Activated T-helper 1 cell treated with Interleukin-2 at 50 U/mL for 16 hours (primary cell): ENCODE data around the gene HHIP.

Source experiments
- DNase-seq: peaks from one replicate; pipeline ENCODE4 v3.0.0-alpha.2; 2020; ENCODE audit warnings: low read depth

HHIP gene

DNA sequence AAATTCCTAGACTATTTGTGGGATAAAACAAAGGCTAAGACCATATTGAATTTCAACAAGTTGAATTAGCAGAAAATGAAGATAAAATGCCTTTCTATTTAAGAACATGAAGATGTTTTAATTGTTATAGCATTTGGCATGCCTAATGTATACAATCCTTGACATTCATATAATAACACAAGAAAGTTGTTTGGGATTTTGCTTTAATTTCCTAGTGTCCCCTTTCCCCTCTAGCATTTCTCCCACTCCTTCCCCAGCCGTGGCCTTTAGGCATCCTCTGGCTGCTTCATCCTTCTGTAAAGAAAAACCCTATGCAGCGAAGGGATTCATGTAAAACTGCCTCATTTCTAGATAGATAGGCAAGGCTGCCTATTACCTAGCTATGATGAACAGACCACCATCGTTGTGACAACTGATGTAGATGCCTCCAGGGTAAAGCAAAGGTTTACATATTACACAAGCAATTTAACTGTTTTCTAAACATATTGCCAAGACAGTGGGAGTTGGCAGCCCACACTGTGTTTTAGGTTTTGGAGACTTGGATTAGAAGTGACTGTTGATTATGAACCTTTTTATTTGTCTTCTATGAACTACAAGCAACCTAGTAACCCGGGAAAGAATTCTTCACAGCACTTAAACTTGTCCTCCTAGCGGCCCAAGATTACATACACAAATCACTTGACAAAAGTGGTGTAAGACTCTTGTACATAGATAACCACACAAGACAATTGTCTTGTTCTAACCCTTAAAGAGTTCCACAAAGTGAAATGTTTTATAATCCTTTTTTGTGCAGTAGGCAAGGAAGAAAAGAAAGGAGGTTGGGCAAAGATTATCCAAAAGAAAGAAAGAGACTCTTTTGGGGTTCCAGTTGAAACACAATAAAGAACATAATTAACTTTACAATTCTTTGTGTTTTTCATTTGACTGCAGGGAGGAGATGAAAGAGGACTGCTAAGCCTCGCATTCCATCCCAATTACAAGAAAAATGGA lies 59.9 kb downstream of the HHIP start:
- no peak for DNase-seq

DNA sequence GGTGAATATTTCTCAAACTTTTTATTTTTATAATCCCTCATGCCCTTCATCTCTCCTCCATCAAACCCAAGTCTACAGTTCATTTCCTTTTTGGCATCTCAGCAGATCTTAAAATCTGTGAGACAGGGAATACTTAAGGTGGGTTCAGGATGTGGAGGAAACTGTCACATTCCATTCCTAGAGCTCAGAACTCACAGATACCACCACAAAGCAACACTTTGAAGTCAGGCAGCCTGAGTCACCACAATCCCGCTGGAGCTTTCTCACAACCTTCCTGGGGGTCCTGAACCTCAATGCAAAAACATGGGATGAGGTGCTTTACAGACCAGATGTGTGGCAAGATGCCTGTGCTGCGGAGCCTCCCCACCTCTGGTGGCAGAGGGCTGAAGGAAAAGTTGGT lies 63.2 kb downstream of the HHIP start:
- no peak for DNase-seq

DNA sequence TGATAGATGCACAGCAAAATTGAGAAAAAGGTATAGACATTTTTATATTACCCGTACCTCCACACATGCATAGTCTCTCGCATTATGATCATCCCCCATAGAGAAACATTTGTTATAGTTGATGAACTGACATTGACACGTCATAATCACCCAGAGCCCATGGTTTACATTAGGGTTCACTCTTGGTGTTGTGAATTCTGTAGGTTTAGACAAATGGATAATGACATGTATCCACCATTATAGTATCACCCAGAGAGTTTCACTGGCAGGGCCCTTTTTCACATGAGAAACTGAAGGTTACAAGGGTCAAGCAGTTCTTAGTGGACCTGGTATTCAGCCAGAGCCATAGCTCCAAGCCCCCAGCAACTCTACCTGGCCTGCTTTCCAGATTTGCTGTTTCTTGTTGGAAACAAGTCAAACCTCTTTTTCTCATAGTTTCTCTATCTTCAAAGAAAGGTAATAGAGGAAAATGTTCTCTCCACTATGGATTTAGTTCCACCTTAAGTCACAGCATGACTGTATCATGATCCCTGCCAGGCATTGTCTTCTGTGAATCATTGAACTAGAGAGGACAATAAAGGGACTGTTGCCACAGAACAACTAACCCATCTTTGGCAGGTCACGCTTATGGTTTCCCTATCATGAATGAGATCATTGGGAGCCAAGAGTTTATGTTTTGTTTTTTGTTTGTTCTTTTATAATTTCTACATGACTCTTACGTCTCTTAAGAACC lies 64.0 kb downstream of the HHIP start:
- DNase-seq, result no peak

DNA sequence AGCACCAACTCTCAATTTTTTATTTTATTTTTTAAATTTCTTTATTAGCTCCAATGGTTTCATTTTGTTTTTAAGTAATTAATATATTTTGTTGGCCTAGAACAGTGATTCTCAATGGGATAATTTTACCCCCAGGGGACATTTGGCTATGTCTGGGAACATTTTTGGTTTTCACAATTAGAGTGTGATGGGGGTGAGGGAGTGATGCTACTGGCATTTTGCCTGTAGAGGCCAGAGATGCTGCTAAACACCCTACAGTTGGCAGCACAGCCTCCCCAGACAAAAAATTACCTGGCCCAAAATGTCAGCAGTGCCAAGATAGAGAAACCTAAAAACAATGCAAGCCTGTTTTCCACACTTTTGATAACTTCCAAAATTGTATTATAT lies 64.6 kb downstream of the HHIP start:
- DNase-seq, result no peak

DNA sequence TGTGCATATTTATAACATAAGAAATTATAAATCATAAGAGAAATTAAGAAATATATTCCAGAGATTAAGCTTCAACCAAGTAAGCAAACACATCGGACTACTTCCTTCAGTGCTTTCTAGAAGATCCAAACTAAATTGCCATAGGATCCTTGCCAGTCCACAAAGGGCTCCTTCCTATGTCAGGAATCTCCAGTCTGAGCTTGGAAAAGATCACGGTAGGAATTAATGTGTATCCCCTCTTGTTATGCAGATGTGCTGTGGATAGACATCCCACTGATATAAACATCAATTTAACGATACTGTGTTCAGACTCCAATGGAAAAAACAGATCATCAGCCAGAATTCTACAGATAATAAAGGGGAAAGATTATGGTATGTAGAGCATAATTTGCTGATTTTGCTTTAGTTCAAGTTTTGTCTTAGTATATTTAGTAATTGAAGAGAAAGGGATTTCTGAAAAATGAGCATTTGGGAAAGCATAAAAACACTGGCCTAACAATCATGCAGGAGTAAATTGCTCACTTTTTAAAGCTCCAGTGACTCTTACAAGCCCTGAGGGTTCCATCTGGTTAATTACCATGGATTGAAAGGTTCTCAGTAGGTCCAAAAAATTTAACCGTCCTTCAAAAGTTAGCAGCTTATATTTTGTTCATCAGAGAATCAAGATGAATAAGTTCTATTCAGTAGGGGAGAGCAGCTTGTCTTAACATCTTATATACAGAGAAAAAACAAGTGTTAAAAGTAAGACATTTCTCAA lies 65.9 kb downstream of the HHIP start:
- no peak for DNase-seq

DNA sequence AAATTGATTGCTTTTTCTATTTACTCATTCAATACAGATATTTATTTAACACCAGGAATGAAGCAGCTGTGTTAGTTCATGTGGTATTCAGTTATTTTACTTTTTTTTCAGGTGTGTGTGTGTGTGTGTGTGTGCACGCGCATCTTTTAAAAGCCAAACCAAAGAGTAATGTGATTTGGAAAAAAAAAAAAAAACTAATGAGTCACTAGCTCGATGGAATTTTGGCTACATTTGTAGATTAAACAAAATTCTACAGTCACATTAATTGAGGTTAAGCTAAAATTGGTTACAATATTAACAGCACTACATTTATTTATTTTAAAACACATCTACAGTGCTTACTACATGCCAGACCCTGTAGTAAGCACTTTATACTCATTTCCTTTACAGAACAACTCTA lies 66.8 kb downstream of the HHIP start:
- DNase-seq, result no peak

DNA sequence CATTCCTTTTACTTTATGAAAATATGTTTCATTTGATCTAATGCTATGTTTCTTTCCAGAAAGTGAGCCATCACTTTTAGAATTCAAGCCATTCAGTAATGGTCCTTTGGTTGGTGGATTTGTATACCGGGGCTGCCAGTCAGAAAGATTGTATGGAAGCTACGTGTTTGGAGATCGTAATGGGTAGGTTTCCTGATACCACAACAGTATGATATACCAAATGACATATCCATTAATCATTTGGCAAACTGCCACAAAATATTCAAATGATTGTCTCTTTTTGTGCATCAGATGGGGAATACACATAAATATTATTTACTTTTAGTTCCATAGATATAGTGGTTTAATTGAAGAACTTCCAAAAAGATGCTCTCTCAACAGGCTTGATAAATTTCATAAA lies 68.2 kb downstream of the HHIP start:
- no peak for DNase-seq

DNA sequence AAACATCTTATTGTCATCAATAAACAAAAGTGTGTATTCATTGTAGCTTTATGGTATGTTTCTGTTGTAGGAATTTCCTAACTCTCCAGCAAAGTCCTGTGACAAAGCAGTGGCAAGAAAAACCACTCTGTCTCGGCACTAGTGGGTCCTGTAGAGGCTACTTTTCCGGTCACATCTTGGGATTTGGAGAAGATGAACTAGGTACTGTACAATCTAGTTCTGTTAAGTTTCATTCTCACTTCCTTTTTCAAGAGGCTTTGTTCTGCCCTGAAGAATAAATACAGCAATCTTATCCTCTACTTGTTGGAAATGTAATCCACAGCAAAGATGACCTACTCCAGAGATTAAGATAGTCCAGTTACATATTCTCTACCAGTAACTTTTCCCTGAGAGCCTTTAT lies 69.3 kb downstream of the HHIP start:
- DNase-seq, result no peak

DNA sequence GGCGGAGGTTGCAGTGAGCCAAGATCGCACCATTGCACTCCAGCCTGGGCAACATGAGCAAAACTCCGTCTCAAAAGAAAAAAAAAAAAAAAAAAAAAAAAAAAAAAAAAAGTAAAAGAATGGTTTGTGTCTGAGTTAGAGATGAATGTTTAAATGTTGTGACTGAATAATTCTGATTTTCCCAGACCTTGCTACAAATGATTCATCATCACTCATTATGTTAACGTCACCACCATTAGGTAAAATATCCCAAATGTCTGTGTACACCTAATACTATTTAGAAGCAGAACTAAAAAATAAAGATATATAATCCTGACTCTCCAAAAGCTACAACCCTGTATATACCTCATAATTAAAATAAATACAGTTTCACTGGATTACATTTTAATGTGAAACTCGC lies 70.8 kb downstream of the HHIP start:
- no peak for DNase-seq

DNA sequence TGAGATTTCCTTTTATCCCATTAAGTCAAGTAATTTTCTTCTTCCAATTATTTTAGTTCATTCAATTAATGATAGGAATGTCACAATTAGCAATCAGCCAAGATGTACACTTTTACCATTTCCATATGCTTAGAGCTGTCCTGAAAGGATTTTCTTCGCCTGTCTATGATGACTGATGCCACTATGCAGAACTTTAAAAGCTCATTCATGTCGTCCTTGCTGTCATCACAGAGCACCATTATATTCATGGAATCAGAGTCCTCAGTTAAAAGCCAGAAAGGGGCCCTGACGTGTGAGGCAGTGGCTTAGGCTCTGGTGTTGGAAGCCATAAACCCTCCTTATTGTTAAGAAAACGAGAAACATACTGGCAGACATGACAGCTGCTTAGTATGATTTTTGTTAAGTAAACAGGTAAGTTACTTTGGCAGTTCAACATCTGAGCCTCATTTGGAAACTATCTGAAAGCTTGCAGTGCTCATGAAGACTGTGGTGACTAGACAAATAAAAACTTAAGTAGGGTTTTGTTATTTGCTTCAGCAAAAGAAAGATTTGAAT lies 73.1 kb downstream of the HHIP start:
- no peak for DNase-seq

DNA sequence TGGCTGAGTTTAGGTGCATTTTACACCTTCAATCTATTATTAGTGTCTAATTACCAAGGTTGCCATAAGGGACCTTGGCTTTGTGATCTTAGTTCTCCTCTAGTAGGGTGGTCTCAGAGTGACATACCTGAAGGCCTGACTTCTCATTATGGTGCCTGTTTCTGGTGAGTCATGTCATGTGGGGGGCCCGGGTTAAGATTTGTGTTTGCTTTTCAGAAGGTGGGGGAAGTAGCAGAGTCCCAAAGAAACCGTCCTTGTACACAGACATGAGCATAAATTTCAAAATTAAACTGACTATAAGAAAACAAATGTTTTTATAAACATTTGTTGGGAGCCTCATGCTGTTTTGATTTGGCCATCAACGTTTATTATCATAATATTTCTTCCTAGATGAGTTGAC lies 74.5 kb downstream of the HHIP start:
- no peak for DNase-seq

DNA sequence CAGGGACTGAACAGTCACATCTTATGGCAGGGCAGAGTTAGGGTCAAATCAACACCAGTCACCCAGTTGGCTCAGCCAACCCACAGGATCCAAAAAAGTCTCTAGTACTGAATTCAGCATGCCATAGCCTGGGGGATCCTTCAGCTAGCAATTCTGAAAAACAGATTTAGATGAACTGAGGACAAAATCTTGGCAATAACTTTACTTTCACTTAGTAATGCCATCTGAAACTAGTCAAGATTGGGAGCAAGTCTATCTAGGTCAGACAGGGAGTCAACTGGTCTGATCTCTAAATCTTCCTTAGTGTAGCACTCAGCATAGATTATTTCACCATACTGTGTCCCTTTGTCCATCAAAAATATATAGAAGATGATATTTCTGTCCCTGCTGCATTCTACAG lies 76.0 kb downstream of the HHIP start:
- no peak for DNase-seq

DNA sequence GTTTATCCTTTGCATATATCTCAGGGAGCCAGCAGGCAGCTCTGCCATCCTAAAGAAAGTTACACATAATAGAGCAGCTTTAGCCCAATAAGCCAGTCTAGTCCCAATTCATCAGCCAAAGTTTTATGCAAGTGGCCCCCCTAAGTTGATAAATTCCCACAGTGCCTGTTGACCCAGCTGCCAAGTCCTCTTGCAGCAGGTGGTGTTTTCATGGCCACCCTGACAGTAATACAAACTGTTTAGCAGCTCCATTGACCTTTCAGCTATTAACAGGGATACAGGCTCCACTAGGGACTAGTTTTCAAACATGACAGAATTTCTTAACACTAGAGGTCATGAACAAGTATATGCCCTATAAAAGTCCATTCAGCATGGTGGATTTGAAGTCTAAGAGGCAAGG lies 77.5 kb downstream of the HHIP start:
- no peak for DNase-seq

DNA sequence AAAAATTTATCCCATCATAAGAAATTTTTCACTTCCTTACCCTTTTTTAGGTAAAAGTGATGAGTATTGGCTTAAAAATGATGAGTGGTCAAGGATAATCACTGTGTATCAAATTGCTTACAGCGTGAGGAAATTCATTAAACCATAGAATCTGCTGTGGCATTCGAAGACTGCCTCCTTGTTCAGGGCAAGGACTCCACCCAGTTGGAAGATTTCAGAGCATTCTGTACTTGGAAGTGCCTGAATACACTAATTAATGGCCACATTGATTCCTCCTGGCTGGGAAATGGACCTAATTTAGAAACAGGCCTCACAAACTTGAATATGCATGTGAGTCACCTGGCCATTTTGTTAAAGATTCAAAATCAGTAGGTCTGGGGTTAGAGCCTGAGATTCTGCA lies 83.2 kb downstream of the HHIP start:
- DNase-seq, result no peak

DNA sequence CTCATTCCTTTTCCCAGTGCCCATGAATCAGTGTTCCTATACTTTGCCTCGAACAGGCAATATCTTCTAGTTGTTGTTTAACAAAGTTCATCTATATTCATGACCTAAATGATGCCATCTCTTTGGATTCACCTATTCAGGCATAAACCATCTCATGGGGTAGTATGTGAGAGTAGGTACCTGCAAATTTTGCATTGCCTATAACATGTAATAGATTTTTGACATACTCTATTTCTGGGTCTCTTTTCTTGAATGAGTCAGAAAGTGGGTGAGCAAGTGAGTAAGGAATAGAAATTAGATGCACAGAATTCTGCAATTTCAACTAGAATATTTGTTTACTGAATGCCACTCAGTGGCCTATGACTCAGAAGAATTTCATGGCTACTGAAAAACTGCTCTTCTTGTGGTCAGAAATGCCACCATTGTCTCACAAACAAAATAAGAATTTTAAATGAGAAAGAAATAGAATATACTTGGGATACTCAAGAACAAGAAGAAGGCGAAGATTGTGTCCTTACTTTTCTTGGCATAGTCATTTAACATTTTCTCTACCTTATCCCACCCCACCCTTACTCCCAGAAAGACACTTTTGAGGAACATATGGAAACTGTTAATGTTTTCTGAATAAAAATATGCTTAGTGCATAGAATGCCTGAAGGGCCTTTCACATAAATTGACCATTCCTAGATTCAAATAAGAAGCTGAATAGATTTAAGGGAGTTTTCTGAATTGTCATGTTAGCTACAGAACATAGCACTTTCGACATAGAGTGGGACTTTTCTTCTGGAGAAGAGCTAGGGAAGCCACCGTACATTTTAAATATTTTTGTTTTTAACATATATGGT lies 86.8 kb downstream of the HHIP start:
- DNase-seq, result no peak

DNA sequence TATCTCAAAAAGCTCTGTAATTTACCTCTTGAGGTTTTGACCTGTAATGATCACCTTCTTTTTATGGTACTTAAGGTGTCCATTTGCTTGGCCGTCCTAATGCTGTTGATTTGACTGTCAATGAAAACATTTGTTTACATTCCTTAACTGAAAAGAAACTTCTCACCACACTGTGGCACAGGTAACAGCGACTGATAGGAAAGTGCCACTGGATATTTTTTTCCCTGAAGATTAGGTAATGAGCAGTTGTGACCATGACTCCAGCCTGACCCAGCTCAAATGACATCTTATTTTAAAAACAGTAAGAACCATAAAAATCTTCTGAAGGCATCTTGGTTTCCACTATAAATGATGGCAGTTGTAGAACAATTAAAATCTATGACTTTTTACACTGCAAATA lies 87.6 kb downstream of the HHIP start:
- no peak for DNase-seq

DNA sequence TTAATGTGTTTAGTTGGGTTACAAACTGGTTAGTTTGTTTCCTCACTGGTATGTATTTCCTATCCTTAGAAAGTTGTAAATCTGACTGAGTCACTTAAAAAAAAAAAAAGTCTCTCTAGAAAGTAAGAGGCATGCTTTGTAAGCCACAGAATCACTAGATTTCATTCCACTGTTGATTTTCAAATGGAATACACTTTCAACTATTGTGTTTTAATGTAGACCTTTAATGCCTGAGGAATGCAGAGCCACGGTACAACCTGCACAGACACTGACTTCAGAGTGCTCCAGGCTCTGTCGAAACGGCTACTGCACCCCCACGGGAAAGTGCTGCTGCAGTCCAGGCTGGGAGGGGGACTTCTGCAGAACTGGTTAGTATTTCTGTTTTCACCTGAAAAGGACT lies 88.6 kb downstream of the HHIP start:
- DNase-seq, result no peak

DNA sequence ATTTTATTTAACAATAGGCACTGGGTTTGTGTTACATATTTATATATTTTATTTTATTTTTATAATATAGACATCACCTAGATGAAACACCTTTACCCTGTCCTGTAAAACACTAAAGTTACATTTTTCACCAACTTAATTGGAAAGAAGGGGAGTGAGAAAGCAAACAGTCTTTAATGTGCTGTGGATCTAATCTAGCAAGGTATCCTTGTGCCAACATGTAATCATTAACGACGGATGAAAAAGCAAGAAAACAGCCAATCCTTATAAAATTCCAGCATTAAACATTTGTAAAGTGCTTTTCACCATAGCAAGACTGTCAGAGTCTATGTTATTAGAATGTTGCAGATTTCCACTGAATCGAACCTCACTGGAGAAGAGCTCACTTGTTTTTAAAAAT lies 92.7 kb downstream of the HHIP start:
- DNase-seq, result no peak

DNA sequence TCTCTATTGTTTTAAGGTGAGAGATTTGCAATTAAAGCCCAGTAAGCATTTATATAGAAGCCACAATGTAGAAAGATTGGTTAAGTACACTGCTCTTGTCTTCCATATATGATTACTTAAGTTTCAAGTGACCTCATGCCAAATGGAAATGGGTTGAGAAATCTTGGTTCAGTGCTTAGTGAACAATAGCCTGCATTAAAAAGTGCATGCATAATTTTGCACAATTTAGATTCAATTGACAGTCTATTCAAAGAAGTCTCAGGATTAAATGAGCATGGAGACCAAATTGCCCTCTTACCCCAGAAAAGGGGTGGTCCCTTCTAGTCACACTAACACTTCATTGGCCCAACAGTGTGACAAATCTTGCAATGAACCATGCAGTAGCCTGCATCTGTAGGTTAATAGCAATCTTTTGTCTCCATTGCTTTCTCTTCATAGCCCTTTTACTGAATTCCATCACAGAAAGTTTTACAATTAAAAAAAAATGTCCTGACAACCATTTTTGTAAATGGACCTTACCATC lies 93.6 kb downstream of the HHIP start:
- DNase-seq, result no peak

DNA sequence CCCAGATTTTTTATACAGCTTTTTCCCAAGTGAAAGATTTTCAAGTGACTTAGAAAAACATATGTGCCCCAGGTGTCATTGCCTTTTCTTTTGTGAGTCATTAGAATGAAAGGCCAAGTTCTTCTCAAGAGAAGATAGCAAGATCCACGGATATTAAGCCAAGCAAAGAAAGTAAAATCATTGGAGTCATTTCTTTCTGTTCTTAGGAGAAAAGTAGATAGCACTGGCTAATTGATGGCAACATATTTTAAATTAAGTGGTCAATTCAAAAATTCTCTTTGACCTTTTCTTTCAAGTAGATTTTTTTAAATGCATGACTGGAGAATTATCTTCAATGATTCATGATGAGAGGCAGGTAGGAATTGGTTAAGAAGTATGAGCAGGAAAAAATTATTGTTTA lies 94.4 kb downstream of the HHIP start:
- no peak for DNase-seq
